Smooth muscle cell (in vitro differentiated cells): ENCODE results near the gene LGALS7B. TPM values are rescaled to one million over a fixed set of nuclear protein-coding genes. Genes with fewer than 3 reads are reported as not detected.
"Not testable (repeated sequence)": the region's sequence is repeated elsewhere in the genome, so short reads cannot be mapped to it uniquely, and the experiment has no call there.

Experiments
- DNase-seq: peaks from one replicate; lab custom pipeline; 2025; ENCODE audit not compliant: unreplicated experiment; lab: John Stamatoyannopoulos, UW
- H2AFZ ChIP-seq: fragments of 200-600 bp; sonication (generic); 2 replicates; pipeline ENCODE4 v1.6.0; 2016; ENCODE audit warnings: antibody characterized with exemption, low read depth, mild to moderate bottlenecking
- H3F3A ChIP-seq: fragments of 200-600 bp; sonication (generic); 2 replicates; pipeline ENCODE4 v1.6.0; 2017; ENCODE audit warnings: antibody characterized with exemption, low read depth
- H3K27ac ChIP-seq: fragments of 200-600 bp; sonication (generic); 2 replicates; pipeline ENCODE4 v1.5.1; 2016; ENCODE audit warnings: low read depth, mild to moderate bottlenecking
- H3K27me3 ChIP-seq: fragments of 200-600 bp; sonication (generic); 2 replicates; pipeline ENCODE4 v1.6.1; 2016; ENCODE audit warnings: low read depth, mild to moderate bottlenecking
- H3K36me3 ChIP-seq: fragments of 200-600 bp; sonication (generic); 2 replicates; pipeline ENCODE4 v1.5.1; 2016; ENCODE audit warnings: low read depth
- H3K4me1 ChIP-seq: fragments of 200-600 bp; sonication (generic); 2 replicates; pipeline ENCODE4 v1.5.1; 2016; ENCODE audit warnings: low read depth
- H3K4me2 ChIP-seq: fragments of 200-600 bp; sonication (generic); 2 replicates; pipeline ENCODE4 v1.6.0; 2016; ENCODE audit warnings: mild to moderate bottlenecking
- H3K4me3 ChIP-seq: fragments of 200-600 bp; sonication (generic); 2 replicates; pipeline ENCODE4 v1.5.1; 2016; ENCODE audit warnings: mild to moderate bottlenecking
- H3K79me2 ChIP-seq: fragments of 200-600 bp; sonication (generic); 2 replicates; pipeline ENCODE4 v1.6.0; 2016; ENCODE audit warnings: low read depth, mild to moderate bottlenecking
- H3K9ac ChIP-seq: fragments of 200-600 bp; sonication (generic); 2 replicates; pipeline ENCODE4 v1.6.0; 2016; ENCODE audit warnings: low read depth
- H3K9me3 ChIP-seq: fragments of 200-600 bp; sonication (generic); replicated peaks from 2 replicates; pipeline ENCODE4 v1.5.1; 2016; ENCODE audit warnings: low read depth
- H4K20me1 ChIP-seq: fragments of 200-600 bp; sonication (generic); 2 replicates; pipeline ENCODE4 v1.6.0; 2016; ENCODE audit warnings: low read depth
- CTCF ChIP-seq: fragments of 200-600 bp; sonication (generic); IDR thresholded peaks from 2 replicates; pipeline ENCODE4 v1.5.1; 2017; ENCODE audit warnings: borderline replicate concordance, mild to moderate bottlenecking, antibody characterized with exemption; ENCODE audit not compliant: insufficient read depth, poor library complexity, severe bottlenecking
- WGBS: methylation state at CpG from one replicate; pipeline ENCODE4 v1.1.7; 2016; ENCODE audit warnings: low lambda C conversion rate; 5-methylcytosine and 5-hydroxymethylcytosine counted together
- polyA plus RNA-seq: library from polyadenylated mRNA; unstranded; fragments of >200 nt; fragmentation: Nextera tagmentation; extraction: Ambion mirVana; gene quantifications from 2 replicates; pipeline ENCODE4 v1.2.1, GENCODE V29; 2016
- total RNA-seq: library from RNA; depleted of rRNA; stranded (reverse); fragments of >200 nt; gene quantifications from 2 replicates; pipeline ENCODE4 v1.2.3, GENCODE V29; 2014

The LGALS7B gene
- total and polyA plus RNA-seq, 2 experiments from 2014 or later: not detected

- no peak overlapping the region for H3K27ac ChIP-seq
- WGBS: 99% methylated on average over 12 of the region's 12 CpGs
- no peaks in the 10 kb centered on the region for H4K20me1 ChIP-seq
- no peak overlapping the region for H3K4me2 ChIP-seq
- TF ChIP-seq CTCF: no peak
- no peak overlapping the region for H2AFZ ChIP-seq
- no peaks in the 10 kb centered on the region for H3K27me3 ChIP-seq
- no peaks in the 10 kb centered on the region for H3K79me2 ChIP-seq
- no peaks in the 10 kb centered on the region for H3K9me3 ChIP-seq
- H3K36me3 ChIP-seq: no peaks in the 10 kb centered on the region
- no peaks in the 10 kb centered on the region for H3K4me1 ChIP-seq
- H3F3A ChIP-seq: no peaks in the 10 kb centered on the region
- no peak for DNase-seq
- no peak overlapping the region for H3K9ac ChIP-seq
- no peak overlapping the region for H3K4me3 ChIP-seq
Measured at GRCh38 chr19:38801359-38802095, 12.5 kb downstream of the LGALS7B start.

GRCh38 chr19:38803543-38803942 is 14.5 kb downstream of the LGALS7B start:
- Histone ChIP-seq H4K20me1 (no peaks in the 10 kb centered on the region), H3K36me3 (no peaks in the 10 kb centered on the region), H3K4me1 (no peaks in the 10 kb centered on the region), H3K4me2 (no peak overlapping the region), H3K9me3 (no peaks in the 10 kb centered on the region), H3F3A (no peaks in the 10 kb centered on the region), H3K27ac (no peak overlapping the region), H3K9ac (no peak overlapping the region), H3K79me2 (no peaks in the 10 kb centered on the region), H3K27me3 (no peaks in the 10 kb centered on the region), H2AFZ (no peak overlapping the region), H3K4me3 (no peak overlapping the region)
- DNase-seq: no peak
- no peak for TF ChIP-seq CTCF
- WGBS: 89% methylated on average over 10 of the region's 10 CpGs

DNA sequence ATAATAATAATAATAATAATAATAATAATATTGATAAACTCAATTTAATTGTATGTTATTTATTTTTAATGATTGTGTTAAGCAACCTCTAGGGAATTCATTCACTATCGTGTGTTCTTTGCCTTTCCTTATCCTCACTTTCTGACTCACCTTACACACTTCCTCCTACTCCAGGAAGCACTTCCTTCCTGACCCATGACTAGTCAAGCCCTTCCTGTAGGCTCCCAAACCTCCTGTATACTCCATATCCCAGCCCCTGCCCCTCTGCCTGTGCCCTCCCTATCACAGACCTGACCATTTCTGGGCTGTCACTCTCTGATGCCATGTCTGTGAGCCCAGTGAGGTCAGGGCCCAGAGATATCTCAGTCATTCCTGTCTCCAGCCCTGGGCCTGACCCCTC is 16.2 kb downstream of the LGALS7B start:
- Histone ChIP-seq H3F3A (no peaks in the 10 kb centered on the region), H3K9me3 (no peaks in the 10 kb centered on the region), H3K36me3 (no peaks in the 10 kb centered on the region), H3K79me2 (no peaks in the 10 kb centered on the region), H3K27ac (no peak overlapping the region), H3K9ac (no peak overlapping the region), H3K4me3 (no peak overlapping the region), H3K27me3 (no peaks in the 10 kb centered on the region), H3K4me1 (no peaks in the 10 kb centered on the region), H2AFZ (no peak overlapping the region), H4K20me1 (no peaks in the 10 kb centered on the region), H3K4me2 (no peak overlapping the region)
- TF ChIP-seq CTCF: no peak
- no peak for DNase-seq
- WGBS: 74% methylated on average over 1 of the region's 1 CpG

GRCh38 chr19:38806371-38806770 is 17.4 kb downstream of the LGALS7B start:
- Histone ChIP-seq H3K9ac (no peak overlapping the region), H3K9me3 (no peaks in the 10 kb centered on the region), H3K79me2 (no peaks in the 10 kb centered on the region), H2AFZ (no peak overlapping the region), H3K27me3 (no peaks in the 10 kb centered on the region), H3K36me3 (no peaks in the 10 kb centered on the region), H3K4me3 (no peak overlapping the region), H3K4me2 (no peak overlapping the region), H4K20me1 (no peaks in the 10 kb centered on the region), H3K27ac (no peak overlapping the region), H3F3A (no peaks in the 10 kb centered on the region), H3K4me1 (no peaks in the 10 kb centered on the region)
- DNase-seq: no peak
- no peak for TF ChIP-seq CTCF
- WGBS: 98% methylated on average over 6 of the region's 6 CpGs

DNA sequence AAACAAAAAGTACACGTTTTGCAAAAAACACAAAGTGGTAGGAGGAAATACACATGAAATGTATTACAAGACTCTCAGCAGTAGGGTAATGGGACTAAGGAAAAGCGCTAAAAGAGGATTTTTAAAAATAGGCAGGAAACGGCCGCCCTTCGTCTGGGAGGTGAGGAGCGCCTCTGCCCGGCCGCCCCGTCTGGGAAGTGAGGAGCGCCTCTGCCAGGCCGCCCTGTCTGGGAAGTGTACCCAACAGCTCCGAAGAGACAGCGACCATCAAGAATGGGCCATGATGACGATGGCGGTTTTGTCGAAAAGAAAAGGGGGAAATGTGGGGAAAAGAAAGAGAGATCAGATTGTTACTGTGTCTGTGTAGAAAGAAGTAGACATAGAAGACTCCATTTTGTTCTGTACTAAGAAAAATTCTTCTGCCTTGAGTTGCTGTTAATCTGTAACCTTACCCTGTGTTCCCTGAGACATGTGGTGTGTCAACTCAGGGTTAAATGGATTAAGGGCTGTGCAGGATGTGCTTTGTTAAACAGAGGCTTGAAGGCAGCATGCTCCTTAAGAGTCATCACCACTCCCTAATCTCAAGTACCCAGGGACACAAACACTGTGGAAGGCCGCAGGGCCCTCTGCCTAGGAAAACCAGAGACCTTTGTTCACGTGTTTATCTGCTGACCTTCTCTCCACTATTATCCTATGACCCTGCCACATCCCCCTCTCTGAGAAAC is 18.5 kb downstream of the LGALS7B start:
- not testable (repeated sequence) for H3K27ac ChIP-seq

More for the DNA sequence above, 18.5 kb downstream of the LGALS7B start:
- not testable (repeated sequence) for H3K4me3 ChIP-seq, H3K36me3 ChIP-seq, H3K9me3 ChIP-seq, H3K4me2 ChIP-seq, H3K27me3 ChIP-seq, DNase-seq, H3K4me1 ChIP-seq, H3F3A ChIP-seq, H2AFZ ChIP-seq, H3K9ac ChIP-seq, H3K79me2 ChIP-seq, H4K20me1 ChIP-seq
- 87% methylated on average over 18 of the region's 18 CpGs for WGBS
